C4-2B (cell line): Measurements from ENCODE around the gene CEMP1.

ENCODE experiments used
- H3K27ac ChIP-seq: fragments of 450-650 bp; 2 replicates; pipeline ENCODE4 v1.5.1; 2017
- ZFX ChIP-seq: fragments of 450-650 bp; IDR thresholded peaks from 2 replicates; pipeline ENCODE4 v1.6.1; 2017
- TF ChIP-seq, protein P1 (sequence below): fragments of 450-650 bp; conservative IDR thresholded peaks from 2 replicates; pipeline ENCODE4 v1.5.1; 2017; ENCODE audit warnings: mild to moderate bottlenecking

Gene CEMP1

DNA sequence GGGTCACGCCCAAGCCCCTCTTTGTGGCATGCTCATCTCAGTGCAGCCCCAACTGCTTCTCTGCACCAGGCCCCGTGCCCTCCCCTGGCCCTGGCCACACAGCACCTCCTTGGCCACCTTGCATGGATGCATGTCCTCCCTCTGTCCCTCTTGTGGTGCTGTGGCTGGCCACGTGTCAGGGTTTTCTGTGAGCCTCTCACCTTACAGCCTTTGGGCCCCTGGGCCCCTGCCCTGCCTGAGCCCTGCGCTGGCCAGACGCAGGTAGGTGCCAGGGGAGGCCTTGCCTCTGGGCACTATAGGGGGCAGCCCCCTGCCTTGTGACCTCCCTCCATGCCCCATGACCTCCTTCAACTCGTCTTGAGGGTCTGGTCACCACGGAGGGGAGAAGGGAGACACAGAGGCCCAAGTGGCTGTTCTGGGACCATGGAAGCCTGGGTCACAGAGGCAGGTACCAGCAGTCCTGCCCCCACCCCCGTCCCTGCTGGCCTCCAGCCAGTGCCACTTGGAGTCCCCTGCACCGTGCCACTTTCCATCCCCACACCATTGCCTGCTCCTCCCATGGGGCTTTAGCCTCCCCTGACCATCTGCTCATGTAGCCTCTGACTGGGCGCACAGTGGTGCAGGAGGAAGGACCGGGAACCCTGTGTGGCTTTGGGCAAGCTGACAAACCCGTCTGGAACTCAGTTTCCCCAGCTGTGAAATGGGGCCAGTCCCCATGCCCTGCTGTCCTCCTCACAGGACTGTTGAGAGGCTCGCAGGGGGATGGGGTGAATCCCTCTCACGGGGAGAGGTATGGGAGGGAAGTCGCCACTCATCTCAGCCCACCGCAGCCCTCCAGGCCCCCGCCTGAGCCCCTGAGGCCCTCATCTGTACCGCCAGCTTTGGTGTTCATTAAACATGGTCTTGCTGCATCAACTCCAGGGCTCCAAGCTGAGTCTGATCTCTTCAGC, 29.0 kb downstream of the CEMP1 start:
- peak overlapping the region; percentile 15 for H3K27ac ChIP-seq
- TF ChIP-seq, protein P1, sequence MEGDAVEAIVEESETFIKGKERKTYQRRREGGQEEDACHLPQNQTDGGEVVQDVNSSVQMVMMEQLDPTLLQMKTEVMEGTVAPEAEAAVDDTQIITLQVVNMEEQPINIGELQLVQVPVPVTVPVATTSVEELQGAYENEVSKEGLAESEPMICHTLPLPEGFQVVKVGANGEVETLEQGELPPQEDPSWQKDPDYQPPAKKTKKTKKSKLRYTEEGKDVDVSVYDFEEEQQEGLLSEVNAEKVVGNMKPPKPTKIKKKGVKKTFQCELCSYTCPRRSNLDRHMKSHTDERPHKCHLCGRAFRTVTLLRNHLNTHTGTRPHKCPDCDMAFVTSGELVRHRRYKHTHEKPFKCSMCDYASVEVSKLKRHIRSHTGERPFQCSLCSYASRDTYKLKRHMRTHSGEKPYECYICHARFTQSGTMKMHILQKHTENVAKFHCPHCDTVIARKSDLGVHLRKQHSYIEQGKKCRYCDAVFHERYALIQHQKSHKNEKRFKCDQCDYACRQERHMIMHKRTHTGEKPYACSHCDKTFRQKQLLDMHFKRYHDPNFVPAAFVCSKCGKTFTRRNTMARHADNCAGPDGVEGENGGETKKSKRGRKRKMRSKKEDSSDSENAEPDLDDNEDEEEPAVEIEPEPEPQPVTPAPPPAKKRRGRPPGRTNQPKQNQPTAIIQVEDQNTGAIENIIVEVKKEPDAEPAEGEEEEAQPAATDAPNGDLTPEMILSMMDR = no peak
- no peak for TF ChIP-seq ZFX

DNA sequence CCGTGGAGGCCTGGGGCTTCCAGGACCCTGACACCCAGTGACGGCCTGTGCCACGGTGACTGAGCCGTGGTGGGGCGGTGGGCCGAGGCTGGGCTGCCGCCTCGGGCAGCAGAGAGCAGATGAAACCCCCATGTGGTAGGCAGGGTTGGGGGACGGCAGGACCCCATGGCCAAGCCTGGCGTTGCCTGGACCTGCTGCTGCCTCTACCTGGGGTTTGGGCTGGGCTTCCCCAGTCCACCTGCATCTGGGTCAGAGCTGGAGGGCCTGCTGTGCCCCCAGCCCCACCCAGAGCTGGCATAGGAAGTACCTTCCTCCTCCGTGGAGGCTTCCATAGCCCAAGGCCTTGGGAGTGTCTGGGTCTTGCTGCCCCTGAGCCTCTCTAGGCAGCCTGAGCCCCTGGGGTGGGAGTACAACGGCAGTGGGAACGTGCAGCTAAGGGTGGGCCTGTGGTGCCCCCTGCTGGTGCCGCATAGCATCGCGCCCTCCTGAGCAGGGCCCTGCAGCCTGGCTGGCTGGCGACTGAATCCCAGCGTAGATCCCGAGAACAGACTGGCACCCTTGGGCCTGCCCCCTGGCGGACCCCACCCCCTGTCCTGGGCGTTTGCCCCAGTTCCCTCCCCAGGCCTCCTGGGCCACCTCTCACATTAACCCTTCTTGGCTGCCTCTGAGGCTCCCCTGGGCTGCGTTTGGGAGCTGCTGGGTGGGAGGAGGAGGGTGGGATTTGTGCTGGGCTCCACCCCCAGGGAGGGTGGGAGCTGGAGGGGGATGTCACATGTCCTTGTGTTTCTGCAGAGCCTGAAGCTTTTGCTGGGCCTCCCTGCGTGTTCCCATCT, 30.1 kb downstream of the CEMP1 start:
- TF ChIP-seq, protein P1 = peak; percentile 96
- no peak for TF ChIP-seq ZFX
- H3K27ac ChIP-seq = peak overlapping the region; percentile 15; the same call in 1 of the 2 replicates

DNA sequence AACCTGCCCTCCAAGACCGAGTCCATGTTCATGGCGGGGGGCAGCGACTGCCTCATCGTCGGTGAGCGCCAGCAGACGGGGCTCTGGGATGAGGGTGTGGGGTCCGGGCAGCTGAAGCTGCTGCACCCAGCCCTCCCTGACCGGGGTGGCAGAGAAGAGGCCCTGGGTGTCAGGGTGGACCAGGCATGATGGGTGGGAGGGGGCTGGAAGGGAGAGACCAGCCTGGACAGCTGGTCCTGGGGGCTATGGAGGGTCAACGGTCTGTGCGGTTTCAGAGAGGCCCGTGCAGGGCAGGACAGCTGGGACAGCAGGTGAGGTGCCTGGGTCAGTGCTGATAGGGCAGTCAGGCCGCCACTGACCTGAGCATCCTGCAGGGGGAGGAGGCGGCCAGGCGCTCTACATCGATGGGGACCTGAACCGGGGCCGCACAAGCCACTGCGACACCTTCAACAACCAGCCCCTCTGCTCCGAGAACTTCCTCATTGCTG, 30.7 kb downstream of the CEMP1 start:
- peak overlapping the region; percentile 85; the same call in 1 of the 2 replicates for H3K27ac ChIP-seq

DNA sequence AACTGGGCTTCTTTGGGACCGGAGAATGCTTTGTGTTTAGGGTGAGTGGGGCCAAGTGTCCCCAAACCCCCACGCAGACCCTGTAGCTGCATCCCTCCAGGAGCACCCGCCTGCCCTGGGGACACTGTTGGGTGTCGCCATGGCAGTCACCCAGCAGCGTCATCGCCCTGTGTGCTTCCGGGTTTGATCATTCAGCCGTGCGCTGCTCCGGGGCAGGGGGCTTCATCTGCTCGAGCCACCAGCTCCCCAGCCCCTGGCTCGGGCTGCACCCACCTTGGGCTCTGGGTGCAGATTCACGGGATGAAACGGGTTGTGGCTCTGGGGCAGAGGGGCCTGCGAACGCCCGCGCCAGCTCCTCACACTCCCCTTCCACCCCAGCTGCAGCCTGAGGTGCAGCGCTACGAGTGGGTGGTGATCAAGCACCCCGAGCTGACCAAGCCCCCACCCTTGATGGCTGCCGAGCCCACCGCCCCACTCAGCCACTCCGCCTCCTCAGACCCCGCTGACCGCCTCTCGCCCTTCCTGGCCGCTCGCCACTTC, 31.2 kb downstream of the CEMP1 start:
- peak overlapping the region; percentile 85 for H3K27ac ChIP-seq
- TF ChIP-seq, protein P1 = no peak
- no peak for TF ChIP-seq ZFX

More for the DNA sequence above, 30.7 kb downstream of the CEMP1 start:
- no peak for TF ChIP-seq ZFX
- TF ChIP-seq, protein P1 = no peak

DNA sequence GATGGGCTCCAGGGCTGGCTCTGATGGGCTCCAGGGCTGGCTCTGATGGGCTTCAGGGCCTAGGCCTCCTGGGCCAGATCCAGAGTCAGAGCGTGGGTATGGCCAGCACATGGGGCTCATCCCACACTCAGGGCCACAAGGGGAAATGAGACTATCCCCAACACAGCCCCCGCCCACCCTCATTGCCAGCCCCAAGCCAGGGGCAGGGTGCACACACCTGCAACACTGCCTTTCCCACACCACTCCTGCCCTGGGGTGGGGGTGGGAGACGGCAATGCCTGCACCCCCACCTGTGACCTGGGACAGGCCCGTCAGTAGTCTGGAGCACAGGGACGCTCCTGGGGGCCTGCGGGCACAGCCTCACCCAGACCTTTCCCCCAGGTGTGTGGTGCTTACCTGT, 31.8 kb downstream of the CEMP1 start:
- TF ChIP-seq ZFX = no peak
- TF ChIP-seq, protein P1 = no peak
- peak overlapping the region; percentile 85 for H3K27ac ChIP-seq

DNA sequence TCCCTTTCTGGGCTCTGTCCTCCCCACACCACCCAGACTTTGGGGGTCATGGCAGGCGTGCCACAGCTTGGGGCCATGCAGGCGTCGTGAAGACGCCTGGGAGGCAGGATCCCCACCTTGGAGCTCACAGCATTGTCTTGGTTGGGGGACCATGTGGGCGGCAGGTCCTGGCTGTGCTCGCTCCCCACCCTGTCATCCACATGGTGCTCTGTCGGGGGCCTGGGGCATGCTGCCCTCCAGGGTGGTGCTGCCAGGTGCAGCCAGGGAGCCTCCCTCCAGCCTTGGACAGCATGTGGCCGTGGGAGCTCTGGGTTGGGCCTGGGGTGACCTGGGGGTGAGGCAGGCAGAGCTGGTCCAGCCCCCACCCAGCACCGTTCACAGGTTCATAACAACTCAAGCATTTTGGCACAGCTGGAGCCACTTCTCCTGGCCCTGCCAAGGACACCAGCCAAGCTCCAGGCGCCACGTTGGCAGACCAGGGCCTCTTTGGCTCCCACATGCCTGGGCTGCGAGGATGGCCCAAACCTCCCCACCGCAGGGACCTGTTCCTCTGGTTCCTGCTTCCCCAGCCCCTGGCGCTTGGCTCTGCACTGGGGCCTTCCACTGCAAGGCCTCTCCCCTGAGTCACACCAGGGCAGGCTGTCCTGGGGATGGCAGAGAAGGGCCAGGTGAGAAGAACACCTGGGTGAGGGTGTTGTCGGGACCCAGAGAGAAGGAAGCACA, 32.5 kb downstream of the CEMP1 start:
- TF ChIP-seq ZFX = peak; percentile 69; the same call in 1 of the 2 replicates
- TF ChIP-seq, protein P1 = no peak
- H3K27ac ChIP-seq = peak overlapping the region; percentile 85
